ENCODE results near the gene KRTAP2-3. TPM values are rescaled to one million over a fixed set of nuclear protein-coding genes. Genes with fewer than 3 reads are reported as not detected.
"Not testable (repeated sequence)": the region's sequence is repeated elsewhere in the genome, so short reads cannot be mapped to it uniquely, and the experiment has no call there.

KRTAP2-3 gene
- total RNA-seq, 1 donor from 2014 or later = not detected

- intact Hi-C loops (cut with DNase I) = no loop called here
- ATAC-seq (ENCODE audit: poor library complexity) (no peak), DNase-seq (no peak)
These were observed 13.8 kb upstream of the KRTAP2-3 start for GRCh38 chr17:41073676-41074075.

GRCh38 chr17:41071606-41072360, 11.9 kb upstream of the KRTAP2-3 start:
- intact Hi-C loops (cut with DNase I) = no loop called here
- ATAC-seq (ENCODE audit: poor library complexity) = no peak
- peak; percentile 31 for DNase-seq

GRCh38 chr17:41069031-41069430, 9.1 kb upstream of the KRTAP2-3 start:
- intact Hi-C loops (cut with DNase I) = no loop called here
- no peak for DNase-seq
- no peak for ATAC-seq (ENCODE audit: poor library complexity)

GRCh38 chr17:41067281-41067680, 7.4 kb upstream of the KRTAP2-3 start:
- intact Hi-C loops (cut with DNase I) = no loop called here
- ATAC-seq (ENCODE audit: poor library complexity) = no peak
- DNase-seq = no peak

- no peak for ATAC-seq (ENCODE audit: poor library complexity)
- intact Hi-C loops (cut with DNase I) = no loop called here
- DNase-seq = no peak
These were observed 6.1 kb upstream of the KRTAP2-3 start, which contains the start of gene KRTAP2-4 for GRCh38 chr17:41065829-41066624. KRTAP2-4 (minus strand) TSS chr17:41065879; CDS start chr17:41065845, 34 bp downstream.

- ATAC-seq (ENCODE audit: poor library complexity); intact Hi-C loops (cut with DNase I): not testable (repeated sequence)
These were observed 5.2 kb upstream of the KRTAP2-3 start for GRCh38 chr17:41065016-41065689.

GRCh38 chr17:41064301-41064700, 4.4 kb upstream of the KRTAP2-3 start:
- intact Hi-C loops (cut with DNase I) = no loop called here
- DNase-seq (no peak), ATAC-seq (ENCODE audit: poor library complexity) (no peak)

More at GRCh38 chr17:41065016-41065689, 5.2 kb upstream of the KRTAP2-3 start:
- DNase-seq = not testable (repeated sequence)

- ATAC-seq (ENCODE audit: poor library complexity) (no peak), DNase-seq (no peak)
- intact Hi-C loops (cut with DNase I) = no loop called here
These were observed 3.5 kb upstream of the KRTAP2-3 start for GRCh38 chr17:41063449-41063848.

GRCh38 chr17:41061964-41062363, 2.0 kb upstream of the KRTAP2-3 start:
- ATAC-seq (ENCODE audit: poor library complexity) = no peak
- intact Hi-C loops (cut with DNase I) = no loop called here
- DNase-seq = no peak

- DNase-seq; intact Hi-C loops (cut with DNase I); ATAC-seq (ENCODE audit: poor library complexity): not testable (repeated sequence)
These were observed 450 bp downstream of the KRTAP2-3 start for GRCh38 chr17:41059276-41060051.

GRCh38 chr17:41058741-41059140, 1.2 kb downstream of the KRTAP2-3 start:
- no peak for DNase-seq
- intact Hi-C loops (cut with DNase I) = no loop called here
- ATAC-seq (ENCODE audit: poor library complexity) = no peak

GRCh38 chr17:41057547-41057946, 2.4 kb downstream of the KRTAP2-3 start:
- intact Hi-C loops (cut with DNase I) = no loop called here
- no peak for DNase-seq

GRCh38 chr17:41055130-41055529, 4.8 kb downstream of the KRTAP2-3 start, which contains the start of gene KRTAP2-2:
KRTAP2-2 (minus strand) TSS chr17:41055230; CDS start chr17:41055211, 19 bp downstream.
- ATAC-seq (ENCODE audit: poor library complexity); DNase-seq; intact Hi-C loops (cut with DNase I): not testable (repeated sequence)

More at GRCh38 chr17:41057547-41057946, 2.4 kb downstream of the KRTAP2-3 start:
- no peak for ATAC-seq (ENCODE audit: poor library complexity)

- DNase-seq; ATAC-seq (ENCODE audit: poor library complexity); intact Hi-C loops (cut with DNase I): not testable (repeated sequence)
These were observed 5.4 kb downstream of the KRTAP2-3 start for GRCh38 chr17:41054556-41054955.

- ATAC-seq (ENCODE audit: poor library complexity) (no peak), DNase-seq (no peak)
- intact Hi-C loops (cut with DNase I) = no loop called here
These were observed 5.9 kb downstream of the KRTAP2-3 start for GRCh38 chr17:41054025-41054424.

GRCh38 chr17:41052566-41052965, 7.3 kb downstream of the KRTAP2-3 start:
- no peak for ATAC-seq (ENCODE audit: poor library complexity)
- intact Hi-C loops (cut with DNase I) = no loop called here
- no peak for DNase-seq

GRCh38 chr17:41049110-41049509, 10.8 kb downstream of the KRTAP2-3 start:
- intact Hi-C loops (cut with DNase I) = no loop called here
- no peak for DNase-seq
- no peak for ATAC-seq (ENCODE audit: poor library complexity)

GRCh38 chr17:41048441-41048840, 11.5 kb downstream of the KRTAP2-3 start:
- intact Hi-C loops (cut with DNase I) = no loop called here

More at GRCh38 chr17:41048441-41048840, 11.5 kb downstream of the KRTAP2-3 start:
- ATAC-seq (ENCODE audit: poor library complexity) = no peak
- DNase-seq = no peak

All from Right ventricle myocardium superior (tissue), 1 donor.